GM18499 (cell line): ENCODE data around the gene HOXB7.

ENCODE experiments used
- ATAC-seq: cut with Tn5 transposase; IDR thresholded peaks from one replicate; pipeline ENCODE4 v1.9.1; 2021; ENCODE audit warnings: moderate number of reproducible peaks; ENCODE audit not compliant: insufficient read depth, unreplicated experiment

The HOXB7 gene

DNA sequence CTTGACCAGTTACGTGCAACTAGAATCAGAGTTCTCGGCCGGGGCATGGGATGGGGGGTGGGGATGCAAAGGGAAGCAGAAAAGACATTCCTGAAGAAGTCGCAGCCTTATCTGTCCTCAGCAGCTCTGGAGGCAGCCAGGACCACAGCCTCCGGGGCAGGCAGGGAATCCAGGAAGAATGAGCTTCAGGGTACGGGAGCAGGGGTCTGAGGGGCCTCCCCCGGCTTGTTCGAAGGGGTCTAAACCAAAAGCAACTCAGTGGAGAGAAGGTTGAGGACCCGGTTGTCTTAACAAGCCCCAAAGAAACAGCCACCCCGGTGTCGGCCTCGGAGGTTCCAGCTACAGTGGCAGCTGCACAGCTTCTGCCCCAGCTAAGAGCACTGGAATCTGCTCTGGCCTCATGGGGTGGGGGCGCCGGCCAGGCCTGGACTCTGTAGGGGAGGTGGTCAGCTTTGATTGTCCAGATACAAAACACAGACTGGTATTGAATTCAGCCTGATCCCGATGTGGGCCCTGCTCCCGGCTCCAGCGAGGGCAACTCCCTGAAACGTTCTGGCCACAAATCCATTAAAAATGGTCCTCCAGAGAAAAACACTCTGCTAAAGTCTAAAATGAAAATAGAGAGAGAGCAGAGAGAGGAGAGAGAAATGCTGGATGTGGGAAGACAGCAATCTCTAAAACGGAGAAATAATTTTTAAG is 40.3 kb downstream of the HOXB7 start:
- ATAC-seq = no peak

DNA sequence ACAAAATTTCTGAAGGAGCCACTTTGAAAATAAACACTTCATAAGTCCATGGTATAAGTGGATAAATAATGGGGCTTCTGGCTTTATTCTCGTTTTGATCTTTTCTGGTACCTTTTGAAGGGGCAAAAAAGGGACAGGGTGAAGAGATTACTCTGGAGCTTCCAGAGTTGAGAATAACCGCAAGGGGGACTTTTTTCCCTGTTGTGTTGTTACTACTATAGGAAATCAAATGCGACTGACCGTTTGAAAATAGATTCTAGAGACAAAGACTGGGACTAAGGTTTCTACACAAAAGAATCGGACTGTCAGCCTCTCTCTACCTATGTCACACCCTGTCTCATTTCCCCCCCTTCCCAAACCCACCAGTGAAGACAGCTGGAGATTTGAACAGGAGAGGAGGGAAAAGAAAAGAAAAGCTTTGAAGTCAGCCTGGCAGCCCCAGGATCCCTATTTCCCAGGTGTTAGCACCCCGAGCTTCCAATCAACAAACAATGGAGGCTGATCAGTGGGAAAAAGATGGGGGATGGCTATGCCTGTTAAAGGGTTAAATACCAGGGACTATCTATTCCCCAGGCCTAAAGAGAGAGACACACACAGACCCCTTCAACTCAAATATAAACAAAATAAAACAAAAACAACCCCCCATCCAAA is 41.0 kb downstream of the HOXB7 start:
- ATAC-seq = no peak

DNA sequence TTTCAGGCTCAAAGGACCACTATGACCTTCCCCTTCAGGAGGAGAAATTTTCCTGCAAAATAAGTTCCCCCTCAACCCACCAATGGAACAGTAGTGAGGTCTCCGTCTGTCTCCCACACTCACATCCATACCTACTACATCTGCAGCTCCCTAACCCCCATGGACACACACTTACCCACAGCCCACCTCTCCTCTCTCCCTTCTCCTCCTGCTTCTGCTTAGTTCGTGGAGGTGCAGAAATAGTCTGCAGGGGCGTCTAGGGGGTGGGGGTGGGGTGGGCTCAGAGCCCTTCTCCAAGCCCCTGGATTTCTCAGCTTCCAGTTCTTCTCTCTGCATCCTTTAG is 41.6 kb downstream of the HOXB7 start:
- no peak for ATAC-seq

DNA sequence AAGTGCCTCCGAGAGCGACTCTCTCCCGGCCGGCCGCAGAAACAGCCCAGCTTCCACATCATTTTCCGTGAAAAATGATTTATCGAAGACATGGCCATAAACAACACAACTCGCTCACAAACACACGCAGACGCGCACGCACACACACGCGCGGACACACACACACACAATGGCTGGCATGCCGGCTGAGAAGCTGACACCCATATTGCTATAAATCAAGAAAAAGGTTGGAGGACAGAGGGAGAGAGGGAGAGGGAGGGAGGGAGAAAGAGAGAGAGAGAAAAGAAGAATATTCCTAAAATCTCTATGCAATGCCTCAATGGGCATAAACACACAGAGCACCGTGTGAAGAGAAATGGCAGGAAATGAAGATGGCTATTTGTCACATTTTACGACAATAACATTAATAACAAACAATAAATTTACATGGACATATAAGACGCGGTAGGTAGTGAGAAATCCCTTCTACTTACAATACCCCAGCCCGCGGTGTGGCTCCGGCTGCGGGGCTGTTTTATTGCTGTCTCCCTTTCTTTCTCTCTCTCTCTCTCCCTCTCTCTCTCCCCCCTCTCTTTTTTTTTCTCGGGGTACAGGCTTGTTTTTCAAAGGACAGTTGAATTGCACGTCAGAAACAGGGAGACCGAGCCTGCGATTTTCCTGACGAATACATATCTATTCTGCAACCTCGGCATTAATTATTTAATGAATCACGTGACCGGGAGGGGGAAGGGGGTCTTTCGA is 42.1 kb downstream of the HOXB7 start:
- ATAC-seq = no peak

DNA sequence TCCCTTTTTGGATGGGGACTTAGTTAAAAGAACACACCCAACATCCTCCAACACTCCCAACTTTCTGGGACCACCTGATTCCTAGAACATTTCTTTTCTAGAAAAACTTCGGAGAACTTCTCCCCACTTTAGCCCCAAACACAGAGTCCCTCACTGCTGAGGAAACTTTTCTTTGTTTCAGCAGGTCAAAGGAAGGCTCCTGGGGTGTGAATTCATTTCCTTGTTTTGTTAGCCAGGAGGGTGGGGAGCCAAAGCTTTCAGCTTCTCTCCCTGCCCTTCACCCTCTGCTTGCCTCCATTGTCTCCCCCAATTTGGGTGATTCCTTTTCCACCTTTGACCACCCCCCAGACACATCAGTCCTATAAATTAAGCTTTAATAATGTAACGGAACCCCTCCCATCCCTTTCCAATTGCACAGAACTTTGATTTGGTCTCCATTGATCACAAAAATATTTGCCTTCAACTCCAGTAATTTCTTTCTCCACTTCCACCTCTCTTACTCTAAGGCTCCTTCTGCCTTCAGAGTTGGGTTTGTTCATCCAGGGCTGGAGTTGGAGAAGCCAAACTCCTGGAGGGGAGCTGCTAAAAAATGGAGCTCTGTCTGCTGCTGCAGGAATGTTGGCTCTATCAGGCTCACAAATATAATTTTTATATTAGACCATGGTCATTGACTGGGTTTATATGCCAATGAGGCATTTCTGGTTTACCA is 43.0 kb downstream of the HOXB7 start:
- ATAC-seq = no peak

DNA sequence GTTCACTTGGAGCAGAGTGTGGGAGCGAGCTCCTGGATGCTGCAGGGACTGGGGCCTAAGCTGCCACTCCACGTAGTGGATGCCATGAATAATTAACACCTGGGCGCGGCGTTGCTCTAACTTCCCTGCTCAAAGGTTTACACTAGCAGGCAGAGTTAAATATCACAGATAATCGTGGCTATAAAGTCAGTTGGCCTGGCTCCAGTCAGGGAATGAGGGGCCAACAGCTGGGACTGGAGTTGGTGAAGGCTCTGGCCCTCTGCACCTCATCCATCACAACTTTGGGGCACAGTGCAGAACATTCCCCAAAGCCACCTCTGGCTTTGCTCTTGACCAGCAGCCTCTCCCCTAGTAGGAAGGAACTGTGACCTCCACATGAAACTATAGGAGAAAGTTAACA is 43.6 kb downstream of the HOXB7 start:
- no peak for ATAC-seq

DNA sequence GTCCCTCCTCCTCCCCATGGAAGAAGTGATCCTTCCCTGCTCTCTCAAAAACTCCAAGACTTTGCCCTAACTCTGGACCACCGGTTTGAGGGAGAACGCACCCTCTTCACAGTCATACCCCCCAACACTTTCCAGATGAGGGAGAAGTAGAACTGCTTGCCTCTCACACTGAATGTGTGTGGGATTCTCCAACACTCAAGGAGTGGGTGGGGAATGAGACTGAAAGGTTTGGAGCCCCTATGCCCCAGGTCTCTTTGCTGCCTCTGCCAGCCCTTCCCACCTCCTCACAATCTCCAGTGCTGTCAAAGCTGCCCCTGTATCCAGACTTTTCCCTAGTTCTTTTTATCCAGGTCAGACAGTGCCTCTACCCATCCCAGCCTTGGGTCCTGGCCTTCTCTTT is 44.1 kb downstream of the HOXB7 start:
- ATAC-seq = no peak

DNA sequence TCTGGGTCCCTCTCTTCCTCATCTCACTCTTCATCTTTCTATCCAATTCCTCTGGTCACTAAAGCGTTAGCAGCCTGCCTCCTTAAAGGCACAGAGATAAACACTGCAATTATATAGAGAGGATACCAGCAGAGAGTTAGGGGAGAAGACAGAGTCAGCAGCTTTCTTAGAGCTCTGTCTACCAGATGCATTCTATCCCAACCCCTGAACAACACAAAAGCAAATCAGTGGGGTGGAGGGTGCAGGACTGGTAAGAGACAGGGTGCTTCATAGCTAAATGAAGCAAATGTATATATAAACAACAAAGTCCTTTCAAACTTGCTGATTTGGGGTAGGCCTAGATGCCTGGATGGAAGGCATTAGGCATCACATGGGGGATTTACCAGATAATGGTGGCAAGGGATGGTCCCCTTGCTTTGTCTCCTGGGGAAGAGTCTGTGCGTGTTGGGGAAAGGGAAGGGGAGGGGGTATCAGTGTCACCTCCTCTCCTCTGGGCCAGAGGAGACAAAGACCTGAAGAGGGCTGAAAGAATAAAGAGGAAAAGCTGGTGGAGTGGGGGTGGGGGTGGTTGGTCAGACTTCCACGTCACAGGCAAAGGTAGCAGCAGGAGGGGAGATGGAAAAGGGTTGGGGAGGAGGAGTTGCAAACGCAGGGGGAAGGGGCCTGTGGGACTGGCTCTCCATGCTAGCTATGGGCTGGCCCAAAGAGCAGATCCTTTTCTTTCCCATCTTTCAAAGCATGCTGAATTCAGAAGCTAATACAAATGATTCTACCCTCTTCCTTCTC is 44.7 kb downstream of the HOXB7 start:
- no peak for ATAC-seq

DNA sequence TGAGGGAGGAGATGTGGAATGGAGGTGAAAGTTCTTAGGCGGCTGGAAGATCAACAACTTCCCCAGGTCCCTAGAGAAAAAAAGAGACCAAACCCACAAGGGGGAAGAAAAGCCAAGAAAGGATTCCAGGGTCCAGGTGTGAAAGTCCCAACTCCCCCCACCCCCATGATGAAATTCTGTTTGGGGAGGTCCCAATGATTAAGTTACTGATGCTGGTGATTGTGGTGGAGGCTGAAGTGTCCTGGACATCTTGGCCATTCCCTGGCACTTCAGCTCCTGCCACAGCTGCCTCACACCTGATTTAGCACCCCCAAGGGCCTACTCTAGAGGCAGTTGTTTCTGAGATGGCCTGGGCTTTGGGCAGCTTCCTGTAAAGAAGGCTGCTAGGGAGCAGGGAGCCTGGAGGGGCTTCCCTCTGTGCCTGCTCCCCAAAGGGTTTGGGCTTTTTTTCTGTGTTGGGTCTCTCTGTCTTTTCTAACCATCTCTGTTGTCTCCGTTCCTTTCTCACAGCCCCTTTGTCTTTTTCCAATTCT is 45.7 kb downstream of the HOXB7 start:
- ATAC-seq = no peak

DNA sequence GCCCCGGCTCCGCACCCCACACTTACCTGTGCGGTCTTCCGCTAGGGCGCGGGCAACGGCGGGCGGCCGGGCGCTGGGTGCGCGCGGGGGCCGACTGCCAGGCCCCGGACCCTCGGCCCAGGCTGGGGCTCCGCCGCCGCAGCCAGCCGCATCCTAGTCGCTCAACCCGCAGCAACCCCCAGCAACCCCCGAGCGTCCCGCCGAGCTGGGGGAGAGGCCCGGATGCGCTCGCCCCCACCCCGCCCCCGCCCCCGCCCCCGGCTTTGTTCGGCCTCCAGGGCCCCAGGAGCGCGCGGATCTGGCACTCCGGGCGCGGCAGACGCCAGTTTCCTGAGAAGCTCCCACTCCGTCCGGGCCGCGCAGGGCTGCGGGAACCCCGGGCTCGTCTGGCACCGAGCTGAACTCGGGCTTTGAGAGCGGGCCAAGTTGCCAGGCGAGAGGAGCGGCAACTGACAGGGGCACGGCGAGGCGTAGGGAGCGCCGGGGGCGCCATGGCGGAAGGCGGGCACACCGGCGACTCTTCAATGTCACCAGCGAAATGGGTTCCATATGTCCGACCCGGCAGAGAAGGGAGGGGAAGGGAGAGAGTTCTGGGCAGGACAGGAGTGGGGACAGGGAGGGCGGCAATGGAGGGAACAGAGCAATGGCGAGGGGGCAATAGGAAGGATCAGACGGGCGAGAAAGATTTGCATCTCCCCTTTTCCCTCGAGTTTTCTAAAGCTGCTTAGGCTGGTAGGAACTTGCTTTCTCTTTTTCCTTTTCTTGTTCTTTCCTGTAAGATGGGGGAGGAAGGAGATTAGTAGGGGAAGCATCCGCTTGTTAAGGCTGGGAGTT is 46.4 kb downstream of the HOXB7 start:
- ATAC-seq = no peak

DNA sequence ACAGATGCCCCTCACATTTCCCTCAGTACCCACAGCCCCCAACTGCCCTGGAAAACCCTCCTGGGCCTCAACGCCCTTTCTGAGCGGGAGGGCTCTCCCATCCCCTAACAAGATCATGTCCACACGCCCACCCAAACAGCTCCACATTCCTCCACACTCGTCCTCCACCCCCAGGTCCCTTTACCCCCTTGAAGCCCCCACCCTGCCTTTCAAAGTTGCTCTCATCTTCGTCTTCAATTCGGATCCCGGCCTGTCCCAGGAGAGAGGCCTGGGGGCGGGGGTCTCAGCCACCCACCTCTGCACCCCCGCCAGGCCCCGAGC is 47.0 kb downstream of the HOXB7 start:
- no peak for ATAC-seq

DNA sequence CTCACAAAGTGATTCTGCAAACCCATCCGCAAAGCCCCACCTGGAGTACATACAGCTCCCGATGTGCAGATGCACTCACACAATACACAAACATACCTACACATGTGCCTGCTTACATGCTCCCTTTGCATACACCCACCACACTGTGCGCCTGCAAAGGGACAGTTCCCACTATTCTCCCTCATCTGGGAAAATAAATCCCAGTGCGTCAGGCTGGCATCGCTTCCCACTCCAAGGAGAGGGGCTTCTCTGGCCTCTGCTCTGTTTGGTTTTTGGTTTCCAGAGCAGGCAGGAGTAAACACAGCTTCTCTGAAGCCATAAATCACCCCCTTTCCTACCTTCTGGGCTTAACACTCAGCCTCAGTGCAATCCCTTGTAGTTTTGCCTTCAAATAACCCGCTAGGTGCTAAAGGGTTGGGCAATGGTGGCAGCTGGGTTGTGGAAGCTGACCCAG is 47.4 kb downstream of the HOXB7 start:
- no peak for ATAC-seq

DNA sequence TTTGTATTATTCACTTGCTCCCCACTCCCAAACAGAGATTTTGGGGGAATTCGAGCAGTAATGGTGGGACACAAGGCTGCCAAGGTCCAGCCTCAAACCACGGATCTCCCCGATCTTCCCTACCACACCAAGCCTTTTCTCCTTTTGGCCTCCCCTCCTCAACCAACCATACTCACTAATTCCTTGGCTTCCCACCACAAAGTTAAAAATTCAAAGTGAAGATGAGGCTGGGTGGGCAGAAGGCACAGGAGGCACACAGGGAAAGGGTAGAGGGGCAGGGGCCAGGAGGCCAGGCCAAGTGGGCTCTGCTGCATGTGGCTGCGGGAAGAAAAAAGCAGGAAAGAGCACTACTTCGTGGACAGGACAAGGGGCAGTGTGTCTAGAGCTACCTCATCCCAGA is 47.9 kb downstream of the HOXB7 start:
- no peak for ATAC-seq

DNA sequence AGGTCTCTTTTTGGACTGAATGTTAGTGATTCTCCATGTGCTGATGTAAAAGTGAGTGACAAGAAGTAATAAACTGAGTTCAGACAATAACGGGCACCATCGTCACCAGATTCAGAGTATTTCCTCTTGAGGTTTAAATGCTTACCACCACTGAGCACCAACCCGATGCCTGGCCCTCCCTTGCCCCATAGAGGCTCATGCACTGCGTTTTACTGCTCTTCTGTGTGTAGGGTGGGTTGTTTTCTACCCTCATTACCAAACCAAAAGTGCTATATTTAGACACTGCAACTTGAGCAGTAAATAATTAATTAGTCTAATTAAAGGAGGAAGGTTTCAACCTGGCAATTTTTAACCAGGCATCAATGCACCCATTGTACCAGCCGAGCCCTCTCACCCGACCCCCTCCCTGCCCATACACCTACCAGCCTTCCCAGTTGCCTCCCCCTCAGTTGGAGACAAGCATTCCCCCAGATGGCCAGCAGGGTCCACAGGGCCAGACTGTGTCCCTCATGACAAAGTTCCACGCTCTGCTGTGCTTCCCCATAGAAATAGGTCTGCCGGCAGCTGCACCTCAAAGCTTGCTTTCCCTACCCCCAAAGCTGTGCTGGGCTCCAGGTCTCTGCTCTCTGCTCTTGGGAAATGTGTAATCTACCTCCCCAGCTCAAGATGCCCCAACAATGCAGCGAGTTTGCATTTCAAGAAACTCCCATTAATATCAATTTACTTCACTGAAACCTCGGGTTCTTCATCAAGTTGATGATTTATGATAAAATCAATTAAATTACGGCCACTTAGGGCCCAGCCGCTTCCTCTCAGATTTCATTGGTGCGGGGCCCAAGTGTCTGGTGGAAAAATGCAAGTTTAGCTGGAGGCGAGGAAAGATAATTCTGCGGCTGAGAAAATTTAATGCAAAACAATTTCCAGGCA is 48.7 kb downstream of the HOXB7 start:
- no peak for ATAC-seq

DNA sequence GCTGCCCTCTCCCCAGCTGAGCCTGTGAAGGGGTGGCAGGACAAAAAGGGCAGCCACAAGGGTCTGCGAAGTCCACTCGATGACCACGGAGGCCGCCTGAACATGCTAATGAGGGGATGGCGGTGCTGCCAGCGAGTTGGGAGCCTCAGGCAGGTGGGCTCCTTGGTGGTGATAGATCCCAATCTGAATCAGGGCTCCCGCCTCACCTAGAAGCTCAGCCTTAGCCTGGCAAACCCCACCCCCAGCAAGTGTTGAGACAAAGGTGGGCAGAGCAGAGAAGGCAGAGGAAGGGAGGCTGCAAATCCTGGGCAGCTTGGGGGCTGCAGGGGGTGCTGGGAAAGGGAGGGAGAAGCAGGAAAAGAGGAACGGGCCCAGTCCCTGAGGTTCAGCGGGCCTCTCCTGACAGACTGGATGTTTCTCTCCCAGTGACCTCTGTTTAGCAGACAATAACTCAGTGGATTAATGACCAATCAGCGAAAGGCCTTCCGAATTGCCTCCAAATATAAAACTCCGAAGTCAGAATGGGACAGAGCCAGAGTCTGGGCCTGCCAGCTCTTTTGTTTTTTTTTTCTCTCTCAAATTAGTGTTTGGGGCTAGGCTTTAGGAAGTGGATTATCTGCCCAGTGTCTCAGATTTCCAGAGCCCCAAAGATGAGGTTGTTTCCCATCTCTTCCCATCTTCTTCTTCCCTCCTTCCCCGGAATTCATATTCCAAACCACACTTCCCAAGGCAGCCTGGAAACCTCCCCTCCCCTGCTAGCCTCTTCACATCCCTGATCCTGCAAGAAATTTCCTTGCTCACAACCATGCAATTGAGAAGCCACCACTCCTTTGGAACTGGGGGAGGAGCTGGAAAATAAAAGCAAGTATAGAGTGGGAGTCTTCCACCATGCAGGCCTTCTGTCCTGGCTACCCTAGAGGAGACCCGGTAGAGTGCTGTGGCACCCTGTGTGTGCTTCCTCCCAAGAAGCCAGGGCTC is 50.7 kb downstream of the HOXB7 start:
- ATAC-seq = no peak

DNA sequence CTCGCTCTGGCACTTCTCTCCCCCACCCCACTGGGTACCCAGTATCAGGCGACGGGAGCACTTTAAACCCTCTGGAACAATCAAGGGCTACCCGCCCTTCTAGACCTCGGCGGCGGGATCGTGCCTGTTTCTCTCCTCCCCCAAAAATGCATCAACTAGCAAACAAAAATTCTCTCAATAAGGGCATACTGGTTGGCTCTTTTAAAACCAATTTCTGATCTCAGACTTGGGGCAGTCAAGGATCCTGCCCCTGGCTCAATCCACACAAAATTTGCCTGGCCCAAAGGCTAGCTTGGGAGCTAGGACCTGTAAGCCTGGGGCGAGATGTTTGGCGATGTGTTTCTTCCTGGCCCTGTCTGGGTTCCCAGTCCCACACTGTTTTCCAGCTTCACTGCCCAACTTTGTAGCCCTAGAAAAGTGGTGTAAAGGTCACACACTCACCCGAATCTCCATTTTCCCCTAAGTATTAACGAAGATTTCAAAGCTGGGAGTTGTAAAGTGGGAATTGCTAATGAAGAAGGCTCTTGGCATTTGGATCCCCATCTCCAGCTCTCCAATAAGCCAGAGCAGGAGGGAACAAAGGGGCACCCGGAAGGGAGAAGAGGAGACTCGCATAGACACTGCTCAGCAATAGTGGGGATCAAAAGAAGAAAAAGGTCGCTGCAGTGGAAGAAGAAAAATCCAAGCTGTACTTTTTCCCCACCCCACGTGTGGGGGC is 51.5 kb downstream of the HOXB7 start:
- no peak for ATAC-seq

DNA sequence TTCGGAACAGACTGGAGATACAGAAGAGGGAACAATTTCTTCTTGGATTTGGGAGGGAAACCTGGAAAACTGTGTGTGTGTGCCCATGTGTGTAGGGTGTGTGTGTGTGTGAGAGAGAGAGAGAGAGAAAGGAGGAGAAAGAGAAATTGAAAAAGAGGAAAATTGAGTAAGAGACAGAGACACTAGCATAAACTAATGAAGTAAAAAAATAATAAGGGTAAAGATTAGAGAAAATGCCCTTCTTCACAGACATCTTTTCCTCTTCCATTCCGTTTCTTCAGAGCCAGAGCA is 52.0 kb downstream of the HOXB7 start:
- no peak for ATAC-seq
